HepG2 (cell line): ENCODE measurements around the gene SLC4A8. TPM values are rescaled to one million over a fixed set of nuclear protein-coding genes. Genes with fewer than 3 reads are reported as not detected.
A peak's percentile ranks its signal among the peaks of the same experiment; 100 is the strongest.

ENCODE experiments used
- ATAC-seq: fragments of 200-7000 bp; cut with Tn5 transposase; 3 replicates; pipeline ENCODE4 v1.9.1; 2020; ENCODE audit warnings: mild to moderate bottlenecking, moderate library complexity
- BruUV-seq: library from RNA; stranded (reverse); fragments of 400-500 nt; replicated peaks from 2 replicates; lab custom pipeline; 2021; lab: Mats Ljungman, UMichigan
- CTCF ChIA-PET: fragments of 300-600 bp; formaldehyde crosslinking; extraction: SDS; loops from one replicate; lab custom pipeline; 2021; ENCODE audit warnings: low total read pairs, inconsistent platforms, low intra/inter-chr PET ratio; lab: Yijun Ruan, JAX
- POLR2A ChIA-PET: fragments of 350-600 bp; sonication (Branson Sonifier 250); formaldehyde crosslinking; loops from one replicate; lab custom pipeline; 2020; ENCODE audit warnings: antibody characterized with exemption, inconsistent platforms; lab: Yijun Ruan, JAX
- DNase-seq: peaks from one replicate; pipeline ENCODE4 v3.0.0-alpha.2; 2015; ENCODE audit warnings: low spot score
- FAIRE-seq: peaks from 3 replicates; lab custom pipeline; 2011; peaks lifted over from hg19 to GRCh38; lab: Jason Lieb, UNC
- H2AFZ ChIP-seq: one replicate; pipeline ENCODE4 v1.6.1; 2011; ENCODE audit warnings: low read length, inconsistent platforms
- H3K27ac ChIP-seq: fragments of 300-600 bp; 3 replicates; pipeline ENCODE4 v1.8.0; 2011; ENCODE audit warnings: mixed run types, mild to moderate bottlenecking, mixed read lengths, low read length, inconsistent platforms; ENCODE audit not compliant: insufficient read depth; ENCODE audit errors: extremely low read length
- H3K27me3 ChIP-seq, 2 experiments: fragments of 200-600 bp in 1 of 2; 2 replicates in 1 of 2; 3 replicates in 1 of 2; pipeline versions ENCODE4 v1.6.0 to v1.8.0; 2011; ENCODE audit warnings: low read length in 2 of 2, mild to moderate bottlenecking in 2 of 2, moderate library complexity in 2 of 2, inconsistent platforms in 1 of 2; ENCODE audit not compliant: insufficient read depth in 2 of 2, control insufficient read depth in 1 of 2
- H3K36me3 ChIP-seq, 2 experiments: fragments of 200-600 bp in 1 of 2; replicated peaks in 1 of 2; 2 replicates in 1 of 2; 3 replicates in 1 of 2; pipeline versions ENCODE4 v1.5.1 to v1.8.0; 2011; ENCODE audit warnings: low read length in 2 of 2, inconsistent platforms in 1 of 2; ENCODE audit not compliant: insufficient read depth in 2 of 2, control insufficient read depth in 1 of 2
- H3K4me1 ChIP-seq: 2 replicates; pipeline ENCODE4 v1.5.1; 2012; ENCODE audit warnings: low read length, inconsistent platforms; ENCODE audit not compliant: insufficient read depth
- H3K4me2 ChIP-seq: 2 replicates; pipeline ENCODE4 v1.6.0; 2011; ENCODE audit warnings: low read depth, low read length, inconsistent platforms
- H3K4me3 ChIP-seq, 3 experiments: fragments of 200-600 bp in 1 of 3; sonication (generic), shearing (Covaris generic) in 1 of 3; replicated peaks in 1 of 3; 2 replicates each; pipeline ENCODE4 v1.5.1; 2011 to 2016; ENCODE audit warnings: low read length in 3 of 3, inconsistent platforms in 2 of 3, low read depth in 2 of 3, mild to moderate bottlenecking in 2 of 3, control low read depth in 1 of 3, mixed read lengths in 1 of 3; ENCODE audit not compliant: insufficient read depth in 1 of 3
- H3K79me2 ChIP-seq: one replicate; pipeline ENCODE4 v1.6.1; 2011; ENCODE audit warnings: low read length, inconsistent platforms; ENCODE audit not compliant: insufficient read depth
- H3K9ac ChIP-seq: 2 replicates; pipeline ENCODE4 v1.6.0; 2011; ENCODE audit warnings: mild to moderate bottlenecking, low read depth, low read length, inconsistent platforms; ENCODE audit not compliant: insufficient read depth
- H3K9me3 ChIP-seq: 2 replicates; pipeline ENCODE4 v1.5.1; 2012; ENCODE audit warnings: mild to moderate bottlenecking, low read length
- H4K20me1 ChIP-seq: 2 replicates; pipeline ENCODE4 v1.6.0; 2011; ENCODE audit warnings: inconsistent platforms, mild to moderate bottlenecking, low read length, moderate library complexity; ENCODE audit not compliant: insufficient read depth
- AFF4 ChIP-seq: sonication (generic); formaldehyde crosslinking; IDR thresholded peaks from 2 replicates; pipeline ENCODE4 v1.4.0; 2020; ENCODE audit warnings: missing genetic modification reagents
- CENPBD1 ChIP-seq: sonication (generic); formaldehyde crosslinking; IDR thresholded peaks from 2 replicates; pipeline ENCODE4 v1.8.0; 2022; ENCODE audit warnings: missing genetic modification reagents, low read depth, mild to moderate bottlenecking, borderline replicate concordance
- FLYWCH1 ChIP-seq: sonication (generic); formaldehyde crosslinking; IDR thresholded peaks from 2 replicates; pipeline ENCODE4 v1.8.1; 2023; ENCODE audit warnings: mild to moderate bottlenecking, missing genetic modification reagents
- FOXK1 ChIP-seq: sonication (generic); formaldehyde crosslinking; IDR thresholded peaks from 2 replicates; pipeline ENCODE4 v1.4.0; 2020; ENCODE audit warnings: low read depth, missing genetic modification reagents, borderline replicate concordance
- RFX5 ChIP-seq: IDR thresholded peaks from 2 replicates; pipeline ENCODE4 v1.6.1; 2011; ENCODE audit warnings: low read depth, low read length, improper control_type of control experiment
- SCMH1 ChIP-seq: sonication (generic); formaldehyde crosslinking; IDR thresholded peaks from 2 replicates; pipeline ENCODE4 v1.9.0; 2021; ENCODE audit warnings: missing genetic modification reagents, mild to moderate bottlenecking, borderline replicate concordance
- SIX4 ChIP-seq: sonication (generic); formaldehyde crosslinking; IDR thresholded peaks from 2 replicates; pipeline ENCODE4 v1.4.0; 2020; ENCODE audit warnings: missing genetic modification reagents
- TEAD2 ChIP-seq: sonication (generic); formaldehyde crosslinking; IDR thresholded peaks from 2 replicates; pipeline ENCODE4 v1.9.0; 2021; ENCODE audit warnings: missing genetic modification reagents
- ZHX1 ChIP-seq: sonication (generic); formaldehyde crosslinking; IDR thresholded peaks from 2 replicates; pipeline ENCODE4 v1.8.1; 2022; ENCODE audit warnings: low read depth, mild to moderate bottlenecking, missing genetic modification reagents
- ZMAT3 ChIP-seq: sonication (generic); formaldehyde crosslinking; conservative IDR thresholded peaks from 2 replicates; pipeline ENCODE4 v1.7.0; 2021; ENCODE audit warnings: missing genetic modification reagents
- ZNF383 ChIP-seq: sonication (generic); formaldehyde crosslinking; IDR thresholded peaks from 2 replicates; pipeline ENCODE4 v1.4.0; 2020; ENCODE audit warnings: missing genetic modification reagents, mild to moderate bottlenecking, borderline replicate concordance
- ZNF460 ChIP-seq: sonication (generic); formaldehyde crosslinking; IDR thresholded peaks from 2 replicates; pipeline ENCODE4 v1.5.1; 2020; ENCODE audit warnings: missing genetic modification reagents, mild to moderate bottlenecking, borderline replicate concordance
- ZNF484 ChIP-seq: sonication (generic); formaldehyde crosslinking; IDR thresholded peaks from 2 replicates; pipeline ENCODE4 v1.5.1; 2020; ENCODE audit warnings: mild to moderate bottlenecking, low read depth, missing genetic modification reagents, borderline replicate concordance
- ZNF574 ChIP-seq: sonication (generic); formaldehyde crosslinking; IDR thresholded peaks from 2 replicates; pipeline ENCODE4 v1.4.0; 2020; ENCODE audit warnings: missing genetic modification reagents
- WGBS: methylation state at CpG from one replicate; pipeline ENCODE4 v1.1.6; 2017; ENCODE audit warnings: low lambda C conversion rate; 5-methylcytosine and 5-hydroxymethylcytosine counted together
- in situ Hi-C: cut with HindIII; loops from 2 replicates; pipeline ENCODE4 v1.10.0; 2017; ENCODE audit warnings: low pct_unique_long_range_greater_than_20kb; ENCODE audit not compliant: extremely low pct_ligation_motif_present
- intact Hi-C: fragments of 100-400 bp; cut with micrococcal nuclease; formaldehyde crosslinking; loops from one replicate; pipeline ENCODE4 v1.10.0; 2022; ENCODE audit not compliant: unreplicated experiment
- polyA plus RNA-seq, 8 experiments: library from polyadenylated mRNA; depleted of rRNA in 3 of 8; stranded (reverse) in 7 of 8; unstranded in 1 of 8; fragments of >200 nt; fragmentation: Illumina TruSeq in 4 of 8; extraction: Trizol in 4 of 8; gene quantifications; 2 replicates each; pipeline versions ENCODE4 v1.2.1 to v1.2.3, GENCODE V29; 2011 to 2016; ENCODE audit warnings: low read depth in 4 of 8, missing spikeins in 1 of 8, mixed read lengths in 1 of 8; ENCODE audit not compliant: insufficient read depth in 1 of 8
- total RNA-seq, 5 experiments: library from RNA; depleted of rRNA; stranded (reverse); fragments of >200 nt; fragmentation: Illumina TruSeq; extraction: Trizol; gene quantifications; 2 replicates each; pipeline ENCODE4 v1.2.3, GENCODE V29; 2016; ENCODE audit warnings: low read depth in 1 of 5

Gene SLC4A8
- total and polyA plus RNA-seq, 2 of the 13 experiments (the other 11 are each of a cell fraction or from before 2014, with no cell fraction given) = under 0.01 to 0.07 TPM

- H2AFZ ChIP-seq = no peak overlapping the region
- no peaks in the 10 kb centered on the region for H3K79me2 ChIP-seq
- no peak overlapping the region for H3K9ac ChIP-seq
- DNase-seq (no peak), FAIRE-seq (no peak), ATAC-seq (no peak)
- no peaks in the 10 kb centered on the region for H4K20me1 ChIP-seq
- intact Hi-C loops = loop anchor here (5.0 kb wide), 1 partner anchor 388 kb away; a partner anchor contains a TSS
- in situ Hi-C loops = loop anchor here (5.0 kb wide), 3 partner anchors 103 to 393 kb away; no protein-coding TSS in a partner anchor
- TF ChIP-seq ZHX1 (CRISPR knock-in tag) (no peak), RFX5 (no peak), SIX4 (no peak), ZNF460 (CRISPR knock-in tag) (no peak), CENPBD1 (no peak), ZNF484 (CRISPR knock-in tag) (no peak), ZNF574 (CRISPR knock-in tag) (no peak), FLYWCH1 (CRISPR knock-in tag) (no peak), TEAD2 (CRISPR knock-in tag) (no peak), ZNF383 (CRISPR knock-in tag) (no peak), SCMH1 (CRISPR knock-in tag) (no peak), FOXK1 (CRISPR knock-in tag) (no peak), ZMAT3 (CRISPR knock-in tag) (no peak), AFF4 (CRISPR knock-in tag) (no peak)
- peak overlapping the region in 1 of 3 experiments; percentile 51; a peak in 1 of 6 replicates for H3K4me3 ChIP-seq
- H3K27me3 ChIP-seq = peaks cover 0 to 8% of the 10 kb centered on the region in 2 experiments; a peak in 2 of 5 replicates
- no peak overlapping the region for H3K27ac ChIP-seq
- 35% methylated on average over 9 of the region's 10 CpGs for WGBS
- H3K4me2 ChIP-seq = no peak overlapping the region
- H3K9me3 ChIP-seq = no peaks in the 10 kb centered on the region
- H3K4me1 ChIP-seq = no peaks in the 10 kb centered on the region
- no peaks in the 10 kb centered on the region for H3K36me3 ChIP-seq
- CTCF ChIA-PET = interaction anchor here (1.8 kb wide), 1 partner anchor 107 kb away, joined by 16 read pairs; no protein-coding TSS in a partner anchor
- POLR2A ChIA-PET = no interaction called here
- BruUV-seq = no TSS peak
Measured at GRCh38 chr12:51424094-51424661, 453 bp upstream of the SLC4A8 start.
